Left lung (tissue), 10 donors: ENCODE results near the gene CHDH. TPM values are rescaled to one million over a fixed set of nuclear protein-coding genes. Genes with fewer than 3 reads are reported as not detected.

ENCODE experiments used
- ATAC-seq: fragments of 200-7000 bp; cut with Tn5 transposase; one replicate; pipeline ENCODE4 v1.9.1; 2020; ENCODE audit warnings: moderate library complexity
- DNase-seq, 4 donors: peaks; one replicate each; pipeline ENCODE4 v3.0.0-alpha.2; 2013 to 2020
- H3K27ac ChIP-seq, 2 donors: fragments of 200-600 bp; sonication (generic) in 1 of 2; one replicate each; pipeline versions ENCODE4 v1.5.0 to v1.8.0; 2020 to 2021
- H3K27me3 ChIP-seq, 2 donors: fragments of 200-600 bp; sonication (generic) in 1 of 2; one replicate each; pipeline versions ENCODE4 v1.5.0 to v1.8.0; 2020 to 2021
- H3K36me3 ChIP-seq, 2 donors: fragments of 200-600 bp; sonication (generic) in 1 of 2; one replicate each; pipeline versions ENCODE4 v1.5.0 to v1.8.0; 2020 to 2021
- H3K4me1 ChIP-seq, 2 donors: fragments of 200-600 bp; one replicate each; pipeline ENCODE4 v1.8.0; 2021
- H3K4me3 ChIP-seq, 2 donors: fragments of 200-600 bp; sonication (generic) in 1 of 2; one replicate each; pipeline versions ENCODE4 v1.5.0 to v1.8.0; 2020 to 2021; ENCODE audit warnings: mild to moderate bottlenecking in 1 of 2
- H3K9me3 ChIP-seq, 2 donors: fragments of 200-600 bp; sonication (generic) in 1 of 2; one replicate each; pipeline versions ENCODE4 v1.5.0 to v1.8.0; 2020 to 2021
- intact Hi-C, 2 donors: fragments of 100-400 bp; cut with DNase I; formaldehyde crosslinking; loops; one replicate each; pipeline versions ENCODE4 v1.11.2 to v1.14.2; 2022
- polyA plus RNA-seq, 6 donors: library from polyadenylated mRNA; unstranded; fragments of 120-200 nt; gene quantifications; one replicate each; pipeline ENCODE4 v1.2.1, GENCODE V29; 2013; ENCODE audit not compliant: insufficient read length in 6 of 6
- total RNA-seq, 2 donors: library from RNA; stranded (reverse); fragmentation: NEBNext Ultra II Directional; extraction: Animal tissue kit (Norgen Biotek cat#: 25700); gene quantifications; one replicate each; pipeline ENCODE4 v1.2.1, GENCODE V29; 2021
- TF ChIP-seq, protein P1 (sequence below), 2 donors: fragments of 200-600 bp; sonication (generic) in 1 of 2; IDR thresholded peaks; one replicate each; pipeline versions ENCODE4 v1.5.0 to v1.8.0; 2021; ENCODE audit warnings: antibody characterized with exemption in 2 of 2
- donor health status: DM: no; HTN: yes; CAD: no.
- donor health status: DM: no; HTN: no; CAD: no.

CHDH gene
- total and polyA plus RNA-seq, 8 donors = 3.3 to 11.4 (median 4.3) TPM

- DNase-seq (no peak), ATAC-seq (no peak)
- no peaks in the 10 kb centered on the region for H3K4me1 ChIP-seq
- no peaks in the 10 kb centered on the region for H3K27me3 ChIP-seq
- peaks cover 0 to 14% of the 10 kb centered on the region in 2 donors for H3K36me3 ChIP-seq
- H3K4me3 ChIP-seq = no peak overlapping the region
- H3K27ac ChIP-seq = no peak overlapping the region
- H3K9me3 ChIP-seq = no peaks in the 10 kb centered on the region
- intact Hi-C loops = no loop called here
- TF ChIP-seq, protein P1, sequence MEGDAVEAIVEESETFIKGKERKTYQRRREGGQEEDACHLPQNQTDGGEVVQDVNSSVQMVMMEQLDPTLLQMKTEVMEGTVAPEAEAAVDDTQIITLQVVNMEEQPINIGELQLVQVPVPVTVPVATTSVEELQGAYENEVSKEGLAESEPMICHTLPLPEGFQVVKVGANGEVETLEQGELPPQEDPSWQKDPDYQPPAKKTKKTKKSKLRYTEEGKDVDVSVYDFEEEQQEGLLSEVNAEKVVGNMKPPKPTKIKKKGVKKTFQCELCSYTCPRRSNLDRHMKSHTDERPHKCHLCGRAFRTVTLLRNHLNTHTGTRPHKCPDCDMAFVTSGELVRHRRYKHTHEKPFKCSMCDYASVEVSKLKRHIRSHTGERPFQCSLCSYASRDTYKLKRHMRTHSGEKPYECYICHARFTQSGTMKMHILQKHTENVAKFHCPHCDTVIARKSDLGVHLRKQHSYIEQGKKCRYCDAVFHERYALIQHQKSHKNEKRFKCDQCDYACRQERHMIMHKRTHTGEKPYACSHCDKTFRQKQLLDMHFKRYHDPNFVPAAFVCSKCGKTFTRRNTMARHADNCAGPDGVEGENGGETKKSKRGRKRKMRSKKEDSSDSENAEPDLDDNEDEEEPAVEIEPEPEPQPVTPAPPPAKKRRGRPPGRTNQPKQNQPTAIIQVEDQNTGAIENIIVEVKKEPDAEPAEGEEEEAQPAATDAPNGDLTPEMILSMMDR (IDR thresholded peaks at IDR 0.05) = no peak
Observed at GRCh38 chr3:53826048-53826447, 20.2 kb downstream of the CHDH start.

GRCh38 chr3:53824795-53825194, 21.4 kb downstream of the CHDH start:
- TF ChIP-seq, protein P1 (IDR thresholded peaks at IDR 0.05) = no peak
- Histone ChIP-seq H3K27me3 (no peaks in the 10 kb centered on the region), H3K4me3 (no peak overlapping the region), H3K27ac (no peak overlapping the region), H3K9me3 (no peaks in the 10 kb centered on the region), H3K4me1 (no peaks in the 10 kb centered on the region), H3K36me3 (peaks cover 0 to 20% of the 10 kb centered on the region in 2 donors)
- DNase-seq = no peak
- ATAC-seq = no peak
- intact Hi-C loops = no loop called here

DNA sequence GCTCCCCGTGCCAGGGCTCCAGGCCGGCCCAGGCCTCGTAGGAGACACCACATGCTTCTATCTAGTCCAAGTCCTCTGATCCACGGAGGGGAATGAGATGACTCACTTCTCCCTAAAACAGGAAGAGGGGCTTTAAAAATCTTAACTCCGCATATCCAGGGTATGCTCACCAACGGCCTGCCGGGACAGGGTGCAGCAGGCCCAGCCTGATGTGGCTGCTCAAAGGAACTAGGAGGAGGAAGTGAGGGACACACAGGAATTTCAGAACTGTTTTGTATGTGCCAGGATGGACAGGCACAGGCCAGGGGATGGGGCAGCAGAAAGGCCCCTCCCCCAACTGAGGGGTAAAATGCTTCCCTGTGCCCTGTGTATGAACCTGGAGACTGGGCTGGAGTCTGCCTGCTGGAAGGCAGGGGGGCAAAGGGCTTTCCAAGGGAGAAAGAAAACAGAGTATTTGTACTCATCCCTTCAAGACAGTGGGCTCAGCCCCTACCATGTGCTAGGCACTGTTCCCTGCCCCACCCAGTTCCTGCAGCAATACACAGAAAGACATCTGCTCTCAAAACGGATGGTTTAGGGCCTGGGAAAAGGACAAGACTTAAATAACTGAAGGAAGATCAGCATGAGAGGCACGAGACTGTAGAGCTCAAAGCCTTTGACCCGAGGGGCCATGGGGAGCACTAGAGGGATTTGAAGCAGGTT, 22.1 kb downstream of the CHDH start:
- no peaks in the 10 kb centered on the region for H3K27me3 ChIP-seq
- H3K36me3 ChIP-seq = peaks cover 0 to 27% of the 10 kb centered on the region in 2 donors
- no peaks in the 10 kb centered on the region for H3K9me3 ChIP-seq
- no peak overlapping the region for H3K27ac ChIP-seq
- intact Hi-C loops = no loop called here
- TF ChIP-seq, protein P1 (IDR thresholded peaks at IDR 0.05) = no peak
- H3K4me1 ChIP-seq = no peaks in the 10 kb centered on the region
- ATAC-seq (no peak), DNase-seq (no peak)
- no peak overlapping the region for H3K4me3 ChIP-seq

- DNase-seq = no peak
- H3K36me3 ChIP-seq = peaks cover 0 to 35% of the 10 kb centered on the region in 2 donors
Observed at GRCh38 chr3:53823026-53823955, 22.9 kb downstream of the CHDH start.

More at GRCh38 chr3:53823026-53823955, 22.9 kb downstream of the CHDH start:
- Histone ChIP-seq H3K9me3 (no peaks in the 10 kb centered on the region), H3K27ac (no peak overlapping the region), H3K4me3 (no peak overlapping the region), H3K27me3 (no peaks in the 10 kb centered on the region), H3K4me1 (no peaks in the 10 kb centered on the region)
- ATAC-seq = no peak
- intact Hi-C loops = no loop called here
- TF ChIP-seq, protein P1 (IDR thresholded peaks at IDR 0.05) = no peak
